Fibroblast of lung (primary cell): ENCODE data around the gene TBC1D22A. TPM values are rescaled to one million over a fixed set of nuclear protein-coding genes. Genes with fewer than 3 reads are reported as not detected.
A peak's percentile ranks its signal among the peaks of the same experiment; 100 is the strongest.

Source experiments
- DNase-seq, 2 donors: peaks; one replicate each; pipeline versions ENCODE4 v3.0.0 to v3.0.0-alpha.2; 2010; ENCODE audit warnings: low read depth in 2 of 2
- H2AFZ ChIP-seq: 2 replicates; pipeline ENCODE4 v1.5.1; 2012; ENCODE audit warnings: low read length, control low read depth, inconsistent platforms
- H3K27ac ChIP-seq: 2 replicates; pipeline ENCODE4 v1.5.1; 2011; ENCODE audit warnings: low read length, control low read depth; ENCODE audit not compliant: insufficient read depth
- H3K27me3 ChIP-seq: 2 replicates; pipeline ENCODE4 v1.5.1; 2011; ENCODE audit warnings: mild to moderate bottlenecking, low read length; ENCODE audit not compliant: control insufficient read depth, insufficient read depth
- H3K36me3 ChIP-seq: 2 replicates; pipeline ENCODE4 v1.5.1; 2011; ENCODE audit warnings: low read length; ENCODE audit not compliant: control insufficient read depth, insufficient read depth
- H3K4me1 ChIP-seq: 2 replicates; pipeline ENCODE4 v1.5.1; 2011; ENCODE audit warnings: low read length; ENCODE audit not compliant: control insufficient read depth, insufficient read depth; ENCODE audit errors: extremely low read depth
- H3K4me2 ChIP-seq: 2 replicates; pipeline ENCODE4 v1.5.1; 2011; ENCODE audit warnings: low read length, control low read depth; ENCODE audit not compliant: insufficient read depth; ENCODE audit errors: extremely low read depth
- H3K4me3 ChIP-seq, 4 experiments: fragments of 200-600 bp in 1 of 4; sonication (generic) in 1 of 4; replicated peaks in 1 of 4; 2 replicates each; pipeline ENCODE4 v1.5.1; 2011 to 2016; ENCODE audit warnings: low read length in 4 of 4, low read depth in 3 of 4, mild to moderate bottlenecking in 3 of 4, control low read depth in 2 of 4, inconsistent platforms in 1 of 4, mixed read lengths in 1 of 4; ENCODE audit not compliant: insufficient read depth in 1 of 4; ENCODE audit errors: control extremely low read depth in 1 of 4
- H3K79me2 ChIP-seq: 2 replicates; pipeline ENCODE4 v1.5.1; 2012; ENCODE audit warnings: mild to moderate bottlenecking, low read length, inconsistent platforms; ENCODE audit not compliant: control insufficient read depth, insufficient read depth
- H3K9ac ChIP-seq: 2 replicates; pipeline ENCODE4 v1.5.1; 2011; ENCODE audit warnings: mild to moderate bottlenecking, low read length, control low read depth; ENCODE audit not compliant: insufficient read depth
- H3K9me3 ChIP-seq: 2 replicates; pipeline ENCODE4 v1.5.1; 2012; ENCODE audit warnings: low read depth, low read length; ENCODE audit not compliant: control insufficient read depth, insufficient read depth
- H4K20me1 ChIP-seq: 2 replicates; pipeline ENCODE4 v1.5.1; 2011; ENCODE audit warnings: low read length; ENCODE audit not compliant: control insufficient read depth, insufficient read depth; ENCODE audit errors: extremely low read depth
- EZH2 ChIP-seq: IDR thresholded peaks from 2 replicates; pipeline ENCODE4 v1.5.1; 2012; ENCODE audit warnings: low read length, control low read depth, mild to moderate bottlenecking; ENCODE audit errors: missing control alignments
- polyA plus RNA-seq, 2 donors: library from polyadenylated mRNA; depleted of rRNA in 1 of 2; stranded (reverse) in 1 of 2; unstranded in 1 of 2; fragments of >200 nt; gene quantifications; 2 replicates each; pipeline ENCODE4 v1.2.1, GENCODE V29; 2011 to 2012; ENCODE audit warnings: missing spikeins in 1 of 2
- total RNA-seq: library from RNA; depleted of rRNA; stranded (reverse); fragments of >200 nt; gene quantifications from 2 replicates; pipeline ENCODE4 v1.2.1, GENCODE V29; 2014
- TF ChIP-seq, protein P1 (sequence below), 2 donors: IDR thresholded peaks in 1 of 2; conservative IDR thresholded peaks in 1 of 2; 1 replicate in 1 of 2; 2 replicates in 1 of 2; pipeline ENCODE4 v1.5.1; 2011 to 2012; ENCODE audit warnings: low read length in 2 of 2, control low read depth in 1 of 2, inconsistent platforms in 1 of 2, low read depth in 1 of 2, mild to moderate bottlenecking in 1 of 2

Gene TBC1D22A
- total and polyA plus RNA-seq, 2 donors (not counting 1 experiment from before 2014, with no cell fraction given), result 11.6 to 17.6 TPM

DNA sequence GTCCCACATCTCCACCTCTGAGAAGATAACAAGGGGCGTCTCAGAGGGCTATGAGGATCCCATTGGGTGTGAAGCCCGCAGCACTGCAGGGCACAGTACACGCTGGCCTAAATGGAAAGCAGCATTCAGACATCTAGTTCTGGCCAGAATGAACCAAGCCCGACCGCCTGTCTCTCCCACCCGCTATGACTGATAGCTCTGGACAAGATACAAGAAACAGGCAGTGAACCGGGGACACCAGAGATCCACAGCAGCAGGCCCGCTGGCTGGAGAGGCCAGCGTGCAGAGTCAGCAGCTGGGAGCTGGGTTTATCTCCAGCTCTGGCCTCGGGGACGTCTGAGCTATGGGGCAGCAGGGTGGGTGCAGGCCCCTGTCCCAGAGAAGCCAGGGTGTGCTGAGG is 34.0 kb upstream of the TBC1D22A start:
- Histone ChIP-seq H3K4me1 (no peaks in the 10 kb centered on the region), H3K36me3 (peaks cover 7% of the 10 kb centered on the region), H3K9ac (no peak overlapping the region), H4K20me1 (no peaks in the 10 kb centered on the region), H3K9me3 (no peaks in the 10 kb centered on the region), H3K27ac (no peak overlapping the region), H3K4me3 (no peak overlapping the region), H3K4me2 (no peak overlapping the region), H3K79me2 (peaks cover 39% of the 10 kb centered on the region), H2AFZ (no peak overlapping the region), H3K27me3 (no peaks in the 10 kb centered on the region)
- DNase-seq, result no peak
- no peak for TF ChIP-seq EZH2
- TF ChIP-seq, protein P1, sequence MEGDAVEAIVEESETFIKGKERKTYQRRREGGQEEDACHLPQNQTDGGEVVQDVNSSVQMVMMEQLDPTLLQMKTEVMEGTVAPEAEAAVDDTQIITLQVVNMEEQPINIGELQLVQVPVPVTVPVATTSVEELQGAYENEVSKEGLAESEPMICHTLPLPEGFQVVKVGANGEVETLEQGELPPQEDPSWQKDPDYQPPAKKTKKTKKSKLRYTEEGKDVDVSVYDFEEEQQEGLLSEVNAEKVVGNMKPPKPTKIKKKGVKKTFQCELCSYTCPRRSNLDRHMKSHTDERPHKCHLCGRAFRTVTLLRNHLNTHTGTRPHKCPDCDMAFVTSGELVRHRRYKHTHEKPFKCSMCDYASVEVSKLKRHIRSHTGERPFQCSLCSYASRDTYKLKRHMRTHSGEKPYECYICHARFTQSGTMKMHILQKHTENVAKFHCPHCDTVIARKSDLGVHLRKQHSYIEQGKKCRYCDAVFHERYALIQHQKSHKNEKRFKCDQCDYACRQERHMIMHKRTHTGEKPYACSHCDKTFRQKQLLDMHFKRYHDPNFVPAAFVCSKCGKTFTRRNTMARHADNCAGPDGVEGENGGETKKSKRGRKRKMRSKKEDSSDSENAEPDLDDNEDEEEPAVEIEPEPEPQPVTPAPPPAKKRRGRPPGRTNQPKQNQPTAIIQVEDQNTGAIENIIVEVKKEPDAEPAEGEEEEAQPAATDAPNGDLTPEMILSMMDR (conservative IDR thresholded peaks at IDR 0.05 in 1 of 2, IDR thresholded peaks at IDR 0.05 in 1 of 2; ENCODE audit: low read depth in 1 of 2, low read length in 2 of 2), result no peak

DNA sequence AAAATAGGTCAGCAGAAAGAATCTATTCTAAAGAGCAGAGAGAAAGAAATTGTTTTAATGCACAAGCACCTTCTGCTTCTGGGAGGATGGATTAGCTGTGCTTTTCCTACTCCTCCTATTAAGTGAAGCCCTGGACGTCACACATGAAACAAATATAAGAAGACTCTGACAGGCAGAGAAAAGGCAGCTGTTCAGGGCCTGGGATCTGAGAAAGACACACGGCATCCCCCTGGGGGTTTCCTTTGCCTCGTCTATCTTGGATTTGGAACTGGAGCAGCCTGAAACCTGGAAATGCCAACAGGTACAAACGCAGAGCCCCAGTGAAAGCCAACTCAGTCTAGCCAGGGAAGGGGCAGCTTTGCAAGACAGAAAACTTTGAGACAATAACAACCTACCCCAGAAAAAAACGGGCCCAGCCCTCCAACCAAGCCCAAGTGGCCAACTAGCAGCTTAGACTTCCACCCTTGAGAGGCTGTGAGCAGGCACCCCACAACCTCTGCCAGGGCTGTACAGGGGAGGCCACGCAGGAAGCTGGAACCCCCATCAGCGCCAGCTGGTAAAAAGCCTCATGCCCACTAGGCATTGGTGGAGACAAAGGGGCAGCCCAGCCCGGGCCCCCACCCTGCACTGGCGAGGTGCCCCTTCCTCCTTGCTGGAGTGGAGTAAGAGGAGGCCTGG is 31.7 kb upstream of the TBC1D22A start:
- Histone ChIP-seq H3K27me3 (no peaks in the 10 kb centered on the region), H3K4me2 (no peak overlapping the region), H3K36me3 (peaks cover 7% of the 10 kb centered on the region), H3K4me3 (no peak overlapping the region), H2AFZ (no peak overlapping the region), H3K27ac (no peak overlapping the region), H3K79me2 (peaks cover 51% of the 10 kb centered on the region), H3K9me3 (no peaks in the 10 kb centered on the region), H3K9ac (no peak overlapping the region), H4K20me1 (peaks cover 4% of the 10 kb centered on the region), H3K4me1 (peaks cover 7% of the 10 kb centered on the region)
- no peak for DNase-seq
- no peak for TF ChIP-seq EZH2
- TF ChIP-seq, protein P1 (conservative IDR thresholded peaks at IDR 0.05 in 1 of 2, IDR thresholded peaks at IDR 0.05 in 1 of 2; ENCODE audit: low read depth in 1 of 2, low read length in 2 of 2), result no peak

DNA sequence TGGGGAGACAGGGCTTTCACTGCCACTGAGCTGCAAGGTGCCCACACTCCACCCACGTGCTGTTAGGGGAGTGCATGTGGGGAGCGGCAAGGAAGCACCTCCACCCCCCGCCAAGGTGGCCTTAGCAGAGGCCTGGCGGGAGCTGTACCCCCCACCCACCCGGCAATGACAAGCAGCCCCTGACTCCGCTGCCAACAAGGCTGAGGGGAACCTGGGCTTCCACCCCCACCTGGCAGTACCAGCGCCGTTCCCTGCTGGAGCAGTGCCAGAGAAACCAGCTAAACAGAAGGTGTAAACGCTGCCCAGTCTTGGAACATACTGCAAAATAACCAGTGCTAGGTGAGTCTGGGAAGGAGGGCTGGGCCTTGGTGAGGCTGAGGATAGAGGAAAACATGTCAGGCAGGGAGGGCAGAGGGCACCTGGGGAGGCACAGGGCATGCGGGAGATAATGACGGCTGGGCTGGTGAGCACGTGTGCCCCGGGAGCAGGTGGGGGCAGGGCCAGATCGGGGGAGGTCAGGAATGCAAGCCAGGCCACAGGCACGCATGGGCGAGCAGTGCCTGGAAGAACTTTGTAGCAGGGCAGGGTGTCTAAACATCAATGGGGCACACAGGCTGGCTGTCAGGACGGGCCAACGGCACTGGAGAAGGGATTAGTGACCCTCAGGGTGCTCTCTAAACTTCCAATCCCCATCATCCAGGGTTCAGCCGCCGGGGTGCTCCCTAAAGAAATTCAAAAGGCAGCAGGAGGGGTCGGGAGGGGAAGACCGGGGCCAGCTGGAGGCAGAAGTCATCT is 31.0 kb upstream of the TBC1D22A start:
- no peaks in the 10 kb centered on the region for H3K9me3 ChIP-seq
- no peak overlapping the region for H3K9ac ChIP-seq
- H3K4me1 ChIP-seq, result peaks cover 9% of the 10 kb centered on the region
- no peak overlapping the region for H3K4me3 ChIP-seq
- H3K27ac ChIP-seq, result no peak overlapping the region
- no peaks in the 10 kb centered on the region for H3K27me3 ChIP-seq
- H2AFZ ChIP-seq, result no peak overlapping the region
- H3K36me3 ChIP-seq, result peaks cover 7% of the 10 kb centered on the region
- TF ChIP-seq EZH2, result no peak
- TF ChIP-seq, protein P1 (conservative IDR thresholded peaks at IDR 0.05 in 1 of 2, IDR thresholded peaks at IDR 0.05 in 1 of 2; ENCODE audit: low read depth in 1 of 2, low read length in 2 of 2), result no peak
- no peak overlapping the region for H3K4me2 ChIP-seq
- peaks cover 56% of the 10 kb centered on the region for H3K79me2 ChIP-seq
- H4K20me1 ChIP-seq, result peaks cover 4% of the 10 kb centered on the region
- peak in 1 of 2 donors; percentile 27 for DNase-seq
